NCI-H526 treated with DMSO at 0.1 percent for 48 hours (cell line): ENCODE measurements around the gene SPECC1L.

Source experiments
- DNase-seq: peaks from one replicate; lab custom pipeline; 2025; lab: John Stamatoyannopoulos, UW

Gene SPECC1L

GRCh38 chr22:24428751-24429410 is 158.2 kb downstream of the SPECC1L start:
- DNase-seq, result no peak

DNA sequence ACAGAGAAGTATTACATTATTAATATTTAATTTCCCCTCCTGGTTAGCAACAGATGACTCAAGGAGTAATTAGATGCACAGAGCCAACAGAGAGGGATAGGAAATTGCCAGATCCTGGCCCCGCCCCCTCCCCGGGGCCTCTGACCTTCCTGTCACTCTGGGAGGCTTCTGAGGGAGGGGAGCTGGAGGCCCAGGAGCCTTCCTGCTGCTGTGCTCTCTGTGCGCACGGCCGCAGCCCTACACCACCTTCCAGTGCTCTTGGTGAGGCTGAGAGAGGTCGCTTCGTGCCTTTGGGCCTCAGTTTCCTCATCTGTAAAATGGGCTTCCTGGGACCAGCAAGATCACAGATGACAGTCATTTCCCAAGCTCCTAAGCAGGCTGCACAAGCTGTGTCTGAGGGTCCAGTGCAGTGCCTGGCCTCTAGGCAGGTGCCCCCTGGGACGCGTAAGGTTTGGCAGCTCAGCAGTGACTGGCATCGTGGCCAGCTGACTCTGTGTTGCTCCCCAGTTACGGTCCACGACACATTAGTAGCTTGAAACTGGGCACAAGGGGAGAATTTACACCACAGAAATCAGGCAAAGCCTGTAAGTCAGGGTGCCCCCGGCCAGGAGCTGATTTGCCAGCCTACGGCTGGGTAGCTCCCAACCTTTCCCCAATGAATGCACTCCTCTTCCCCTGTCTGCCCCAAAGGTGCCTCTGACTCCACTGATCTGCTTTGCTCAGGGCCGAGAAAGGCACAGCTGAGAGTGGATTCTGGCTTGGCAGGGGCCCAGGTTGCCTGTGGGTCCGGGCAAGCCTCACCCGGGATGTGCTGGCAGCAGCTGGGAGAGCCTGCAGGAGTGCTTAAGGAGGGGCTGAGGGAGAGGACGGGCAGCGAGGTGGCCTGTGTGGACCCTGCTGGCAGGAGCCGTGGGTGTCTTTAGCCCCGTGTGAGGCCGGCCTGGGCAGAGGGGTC is 159.1 kb downstream of the SPECC1L start:
- no peak for DNase-seq

- DNase-seq, result no peak
Observed at GRCh38 chr22:24430431-24431308, 160.0 kb downstream of the SPECC1L start.

- no peak for DNase-seq
Observed at GRCh38 chr22:24431309-24432034, 160.8 kb downstream of the SPECC1L start.

- DNase-seq, result no peak
Observed at GRCh38 chr22:24432059-24432853, 161.6 kb downstream of the SPECC1L start.

DNA sequence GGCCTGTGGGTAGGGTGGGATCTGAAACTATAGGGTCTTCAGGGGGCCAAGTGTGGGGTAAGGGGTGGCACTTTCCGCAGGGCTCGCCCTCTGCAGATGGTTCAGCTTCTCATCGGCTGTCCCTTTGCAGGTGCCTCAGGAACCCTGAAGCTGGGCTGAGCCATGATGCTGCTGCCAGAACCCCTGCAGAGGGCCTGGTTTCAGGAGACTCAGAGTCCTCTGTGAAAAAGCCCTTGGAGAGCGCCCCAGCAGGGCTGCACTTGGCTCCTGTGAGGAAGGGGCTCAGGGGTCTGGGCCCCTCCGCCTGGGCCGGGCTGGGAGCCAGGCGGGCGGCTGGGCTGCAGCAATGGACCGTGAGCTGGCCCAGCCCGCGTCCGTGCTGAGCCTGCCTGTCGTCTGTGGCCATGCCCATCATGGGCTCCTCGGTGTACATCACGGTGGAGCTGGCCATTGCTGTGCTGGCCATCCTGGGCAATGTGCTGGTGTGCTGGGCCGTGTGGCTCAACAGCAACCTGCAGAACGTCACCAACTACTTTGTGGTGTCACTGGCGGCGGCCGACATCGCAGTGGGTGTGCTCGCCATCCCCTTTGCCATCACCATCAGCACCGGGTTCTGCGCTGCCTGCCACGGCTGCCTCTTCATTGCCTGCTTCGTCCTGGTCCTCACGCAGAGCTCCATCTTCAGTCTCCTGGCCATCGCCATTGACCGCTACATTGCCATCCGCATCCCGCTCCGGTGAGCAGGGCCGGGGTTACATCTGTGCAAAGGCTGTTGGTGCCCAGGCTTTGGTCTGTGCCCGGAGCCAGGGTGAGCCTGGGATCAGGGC is 162.6 kb downstream of the SPECC1L start:
- DNase-seq, result no peak

GRCh38 chr22:24433828-24434470 is 163.3 kb downstream of the SPECC1L start:
- no peak for DNase-seq

DNA sequence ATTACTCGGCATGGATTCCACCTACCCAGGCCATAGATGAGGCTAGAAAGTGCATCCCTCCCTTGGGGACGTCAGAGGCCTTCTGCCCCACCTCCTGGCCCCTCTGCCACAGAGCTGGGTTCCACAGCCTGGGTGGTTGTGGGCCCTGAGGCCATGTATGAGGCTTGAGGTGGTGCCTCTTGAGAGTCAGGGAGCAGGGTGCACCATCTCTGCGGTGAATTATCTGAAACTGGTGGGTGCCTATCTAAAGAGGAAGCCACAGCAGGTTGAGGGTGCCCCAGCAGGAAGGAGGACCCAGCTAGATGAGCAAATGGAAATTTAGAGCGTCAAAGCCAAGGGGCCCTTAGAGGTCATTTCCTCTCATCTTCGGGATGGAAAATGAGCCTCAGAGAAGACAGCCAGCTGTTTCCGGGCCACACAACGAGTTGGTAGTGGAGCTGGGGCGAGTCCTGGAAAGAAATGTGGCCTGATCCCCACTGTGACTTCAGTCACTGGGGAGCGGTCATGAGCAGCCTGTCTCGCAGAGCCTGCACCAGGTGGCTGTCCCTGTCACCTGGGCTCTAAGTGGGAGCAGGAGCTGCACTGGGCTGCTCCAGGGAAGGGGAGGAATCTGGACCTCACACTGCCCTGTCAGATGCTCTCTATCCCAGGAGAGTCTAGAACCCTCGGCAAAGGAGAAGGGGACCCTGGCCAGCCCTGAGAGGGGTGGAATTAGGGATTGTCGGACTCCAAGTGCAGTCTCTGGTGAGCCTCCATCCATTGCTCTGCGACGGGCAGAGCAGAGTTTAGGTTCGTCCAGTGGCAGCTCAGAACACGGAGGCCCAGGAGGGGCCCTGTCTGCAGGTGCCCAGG is 164.1 kb downstream of the SPECC1L start:
- DNase-seq, result no peak

DNA sequence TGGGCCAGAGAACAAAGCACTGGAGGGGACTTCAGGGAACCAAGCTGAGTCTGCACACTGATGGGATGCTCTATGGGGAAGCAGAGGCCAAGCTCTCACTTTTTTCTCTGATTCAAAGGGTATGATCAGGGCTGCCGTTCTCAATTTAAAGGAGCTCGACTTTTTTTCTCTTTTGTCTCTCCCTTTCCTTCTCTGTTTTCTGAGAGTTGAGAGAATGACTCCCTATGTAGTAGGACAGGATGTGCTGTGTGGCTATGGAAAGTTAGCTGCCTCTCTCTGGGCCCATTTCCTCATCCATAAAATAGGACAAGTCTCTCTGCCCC is 164.7 kb downstream of the SPECC1L start:
- no peak for DNase-seq

- no peak for DNase-seq
Observed at GRCh38 chr22:24435861-24436371, 165.3 kb downstream of the SPECC1L start.

GRCh38 chr22:24436553-24436952 is 165.9 kb downstream of the SPECC1L start:
- no peak for DNase-seq

GRCh38 chr22:24437091-24437490 is 166.5 kb downstream of the SPECC1L start:
- no peak for DNase-seq

DNA sequence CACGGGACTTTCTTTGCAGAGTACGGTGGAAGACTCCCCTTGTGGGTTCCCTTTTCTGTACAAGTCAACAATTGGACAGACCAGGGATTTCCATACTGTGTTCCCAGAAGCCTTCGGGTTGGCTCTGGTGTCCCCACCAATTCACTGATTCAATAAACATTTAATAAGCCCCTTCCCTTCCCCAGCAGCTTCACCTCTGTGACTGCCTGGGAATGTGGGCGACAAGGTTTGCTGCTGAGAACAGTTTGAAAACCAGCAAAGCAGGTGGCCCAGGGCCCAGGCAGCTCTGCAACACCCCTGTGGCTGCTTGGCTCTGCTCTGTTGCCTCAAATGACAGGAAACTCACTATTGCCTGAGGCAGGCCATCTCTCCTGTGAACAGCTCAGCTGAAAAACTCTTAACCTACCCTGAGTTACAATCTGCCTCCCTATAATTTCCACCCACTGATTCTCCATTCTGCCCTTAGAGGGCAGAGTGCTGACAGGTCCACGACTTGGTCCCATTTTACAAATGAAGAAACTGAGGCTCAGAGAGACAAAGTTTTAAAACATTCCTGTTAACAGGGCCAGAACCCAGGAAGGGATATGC is 167.2 kb downstream of the SPECC1L start:
- DNase-seq, result no peak

DNA sequence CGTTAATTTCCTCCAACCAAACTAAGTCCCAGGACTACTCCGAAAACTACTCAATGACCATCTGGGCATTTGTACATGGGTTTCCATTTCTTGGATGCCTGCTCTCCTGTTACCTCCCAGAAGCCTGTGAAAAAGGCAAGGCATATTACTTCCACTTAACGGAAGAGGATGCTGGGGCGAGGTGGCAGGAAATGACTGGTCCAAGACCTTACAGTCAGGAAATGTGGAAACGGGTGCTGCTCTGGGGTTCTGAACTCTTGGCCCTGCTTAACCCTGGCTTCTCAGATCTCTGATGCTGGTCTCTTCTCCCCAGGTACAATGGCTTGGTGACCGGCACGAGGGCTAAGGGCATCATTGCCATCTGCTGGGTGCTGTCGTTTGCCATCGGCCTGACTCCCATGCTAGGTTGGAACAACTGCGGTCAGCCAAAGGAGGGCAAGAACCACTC is 169.7 kb downstream of the SPECC1L start:
- DNase-seq, result no peak

DNA sequence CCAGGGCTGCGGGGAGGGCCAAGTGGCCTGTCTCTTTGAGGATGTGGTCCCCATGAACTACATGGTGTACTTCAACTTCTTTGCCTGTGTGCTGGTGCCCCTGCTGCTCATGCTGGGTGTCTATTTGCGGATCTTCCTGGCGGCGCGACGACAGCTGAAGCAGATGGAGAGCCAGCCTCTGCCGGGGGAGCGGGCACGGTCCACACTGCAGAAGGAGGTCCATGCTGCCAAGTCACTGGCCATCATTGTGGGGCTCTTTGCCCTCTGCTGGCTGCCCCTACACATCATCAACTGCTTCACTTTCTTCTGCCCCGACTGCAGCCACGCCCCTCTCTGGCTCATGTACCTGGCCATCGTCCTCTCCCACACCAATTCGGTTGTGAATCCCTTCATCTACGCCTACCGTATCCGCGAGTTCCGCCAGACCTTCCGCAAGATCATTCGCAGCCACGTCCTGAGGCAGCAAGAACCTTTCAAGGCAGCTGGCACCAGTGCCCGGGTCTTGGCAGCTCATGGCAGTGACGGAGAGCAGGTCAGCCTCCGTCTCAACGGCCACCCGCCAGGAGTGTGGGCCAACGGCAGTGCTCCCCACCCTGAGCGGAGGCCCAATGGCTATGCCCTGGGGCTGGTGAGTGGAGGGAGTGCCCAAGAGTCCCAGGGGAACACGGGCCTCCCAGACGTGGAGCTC is 170.2 kb downstream of the SPECC1L start:
- no peak for DNase-seq

DNA sequence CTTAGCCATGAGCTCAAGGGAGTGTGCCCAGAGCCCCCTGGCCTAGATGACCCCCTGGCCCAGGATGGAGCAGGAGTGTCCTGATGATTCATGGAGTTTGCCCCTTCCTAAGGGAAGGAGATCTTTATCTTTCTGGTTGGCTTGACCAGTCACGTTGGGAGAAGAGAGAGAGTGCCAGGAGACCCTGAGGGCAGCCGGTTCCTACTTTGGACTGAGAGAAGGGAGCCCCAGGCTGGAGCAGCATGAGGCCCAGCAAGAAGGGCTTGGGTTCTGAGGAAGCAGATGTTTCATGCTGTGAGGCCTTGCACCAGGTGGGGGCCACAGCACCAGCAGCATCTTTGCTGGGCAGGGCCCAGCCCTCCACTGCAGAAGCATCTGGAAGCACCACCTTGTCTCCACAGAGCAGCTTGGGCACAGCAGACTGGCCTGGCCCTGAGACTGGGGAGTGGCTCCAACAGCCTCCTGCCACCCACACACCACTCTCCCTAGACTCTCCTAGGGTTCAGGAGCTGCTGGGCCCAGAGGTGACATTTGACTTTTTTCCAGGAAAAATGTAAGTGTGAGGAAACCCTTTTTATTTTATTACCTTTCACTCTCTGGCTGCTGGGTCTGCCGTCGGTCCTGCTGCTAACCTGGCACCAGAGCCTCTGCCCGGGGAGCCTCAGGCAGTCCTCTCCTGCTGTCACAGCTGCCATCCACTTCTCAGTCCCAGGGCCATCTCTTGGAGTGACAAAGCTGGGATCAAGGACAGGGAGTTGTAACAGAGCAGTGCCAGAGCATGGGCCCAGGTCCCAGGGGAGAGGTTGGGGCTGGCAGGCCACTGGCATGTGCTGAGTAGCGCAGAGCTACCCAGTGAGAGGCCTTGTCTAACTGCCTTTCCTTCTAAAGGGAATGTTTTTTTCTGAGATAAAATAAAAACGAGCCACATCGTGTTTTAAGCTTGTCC is 171.0 kb downstream of the SPECC1L start:
- DNase-seq, result no peak
